Subcutaneous adipose tissue (tissue), 4 donors: ENCODE measurements around the gene HS2ST1. TPM values are rescaled to one million over a fixed set of nuclear protein-coding genes. Genes with fewer than 3 reads are reported as not detected.

Source experiments
- total RNA-seq, 4 donors: library from RNA; depleted of rRNA; stranded (reverse); fragments of >200 nt; gene quantifications; one replicate each; pipeline ENCODE4 v1.1.0, GENCODE V29; 2016
- TF ChIP-seq, protein P1 (sequence below): fragments of 450-650 bp; IDR thresholded peaks from one replicate; pipeline ENCODE4 v1.5.1; 2016; ENCODE audit warnings: low read depth, mild to moderate bottlenecking, control low read depth, antibody characterized with exemption, moderate library complexity

The HS2ST1 gene
- total RNA-seq, 4 donors from 2014 or later: 10.2 to 25.5 (median 15.7) TPM

DNA sequence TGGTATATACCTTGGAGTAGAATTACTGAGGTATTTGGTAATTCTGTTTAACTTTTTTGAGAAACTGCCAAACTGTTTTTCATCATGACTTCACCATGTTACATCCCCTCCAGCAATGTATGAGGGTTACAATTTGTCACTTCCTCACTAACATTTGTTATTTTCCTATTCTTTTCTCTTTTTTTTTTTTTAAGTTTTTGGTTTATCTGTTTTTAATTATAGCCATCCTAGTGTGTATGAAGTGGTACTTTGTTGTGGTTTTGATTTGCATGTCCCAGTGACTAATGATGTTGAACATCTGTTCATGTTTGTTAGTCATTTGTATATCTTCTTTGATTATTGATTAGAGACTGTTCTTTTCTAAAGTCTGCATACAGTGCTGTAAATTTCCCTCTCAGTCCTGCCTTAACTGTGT is 147.3 kb downstream of the HS2ST1 start:
- TF ChIP-seq, protein P1, sequence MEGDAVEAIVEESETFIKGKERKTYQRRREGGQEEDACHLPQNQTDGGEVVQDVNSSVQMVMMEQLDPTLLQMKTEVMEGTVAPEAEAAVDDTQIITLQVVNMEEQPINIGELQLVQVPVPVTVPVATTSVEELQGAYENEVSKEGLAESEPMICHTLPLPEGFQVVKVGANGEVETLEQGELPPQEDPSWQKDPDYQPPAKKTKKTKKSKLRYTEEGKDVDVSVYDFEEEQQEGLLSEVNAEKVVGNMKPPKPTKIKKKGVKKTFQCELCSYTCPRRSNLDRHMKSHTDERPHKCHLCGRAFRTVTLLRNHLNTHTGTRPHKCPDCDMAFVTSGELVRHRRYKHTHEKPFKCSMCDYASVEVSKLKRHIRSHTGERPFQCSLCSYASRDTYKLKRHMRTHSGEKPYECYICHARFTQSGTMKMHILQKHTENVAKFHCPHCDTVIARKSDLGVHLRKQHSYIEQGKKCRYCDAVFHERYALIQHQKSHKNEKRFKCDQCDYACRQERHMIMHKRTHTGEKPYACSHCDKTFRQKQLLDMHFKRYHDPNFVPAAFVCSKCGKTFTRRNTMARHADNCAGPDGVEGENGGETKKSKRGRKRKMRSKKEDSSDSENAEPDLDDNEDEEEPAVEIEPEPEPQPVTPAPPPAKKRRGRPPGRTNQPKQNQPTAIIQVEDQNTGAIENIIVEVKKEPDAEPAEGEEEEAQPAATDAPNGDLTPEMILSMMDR: no peak

DNA sequence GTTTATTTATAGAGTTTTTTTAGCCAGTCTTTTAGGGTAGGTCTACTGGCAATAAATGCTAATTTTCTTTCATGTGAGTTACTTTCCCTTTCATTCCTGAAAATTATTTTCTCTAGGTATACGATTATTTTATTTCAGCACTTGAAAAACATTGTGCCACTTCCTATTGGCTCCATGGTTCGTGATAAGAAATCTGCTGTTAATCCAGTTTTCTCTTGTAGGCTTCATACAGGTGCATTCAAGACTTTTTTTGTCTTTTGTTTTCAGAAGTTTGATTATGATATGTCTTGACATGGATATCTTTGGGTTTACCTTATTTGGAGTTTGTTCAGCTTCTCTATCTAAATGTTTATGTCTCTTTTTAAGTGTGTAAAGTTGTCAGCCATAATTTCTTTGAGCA is 148.3 kb downstream of the HS2ST1 start:
- TF ChIP-seq, protein P1: no peak

DNA sequence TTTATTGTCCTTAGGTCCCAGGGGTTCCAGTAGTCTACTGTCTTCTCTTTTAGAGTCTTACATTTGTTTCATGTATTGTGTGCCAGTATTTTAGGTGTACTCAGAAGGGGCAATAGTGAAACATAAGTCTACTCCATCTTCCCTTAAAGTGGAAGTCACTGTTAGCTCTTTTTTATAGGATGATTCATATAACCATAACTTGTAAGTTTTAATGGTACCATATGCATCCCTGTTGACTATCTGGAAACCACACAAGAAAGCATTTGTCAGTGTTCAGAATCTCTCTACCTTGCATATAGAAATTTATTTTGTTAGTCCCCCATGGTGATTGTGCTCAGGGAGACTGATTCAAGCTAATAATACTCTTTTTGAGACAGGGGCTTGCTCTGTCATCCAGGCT is 149.9 kb downstream of the HS2ST1 start:
- TF ChIP-seq, protein P1: no peak

DNA sequence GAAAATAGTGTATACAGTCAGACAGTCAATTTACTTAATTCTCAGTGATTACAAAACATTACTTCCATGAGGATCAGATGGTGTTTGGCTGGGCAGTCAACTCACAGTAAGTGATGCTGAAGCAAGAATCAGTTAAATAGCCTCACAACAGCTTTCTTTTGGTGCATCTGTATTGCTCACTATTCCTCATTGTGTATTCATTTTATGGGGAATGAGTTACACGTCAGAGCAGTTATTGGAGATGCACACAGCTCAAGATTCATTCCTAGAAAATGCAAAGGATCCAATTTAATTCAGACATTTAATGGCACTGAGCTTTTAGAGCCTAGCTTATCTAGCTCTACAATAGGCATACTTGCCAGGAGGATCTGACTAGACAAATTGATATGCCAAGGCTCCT is 150.6 kb downstream of the HS2ST1 start:
- TF ChIP-seq, protein P1: no peak

DNA sequence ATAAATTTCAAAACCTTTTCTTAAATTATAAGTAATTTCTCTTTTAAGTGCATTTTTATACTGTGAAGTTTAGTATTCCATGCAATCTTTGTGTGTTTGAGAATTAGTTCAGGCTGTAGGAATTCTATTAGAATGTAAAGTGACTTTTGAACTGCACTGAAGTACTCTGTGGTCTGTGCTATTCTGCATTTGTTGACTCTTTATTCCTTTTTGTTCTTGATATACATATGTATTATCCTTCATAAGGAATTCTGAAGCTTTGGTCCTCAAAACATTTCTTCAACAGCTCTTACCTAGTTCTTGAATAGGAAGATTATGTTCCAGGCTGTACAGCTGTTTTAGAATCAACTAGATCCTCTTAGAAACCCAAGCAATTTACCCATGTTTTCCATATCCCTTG is 158.0 kb downstream of the HS2ST1 start:
- TF ChIP-seq, protein P1: no peak

DNA sequence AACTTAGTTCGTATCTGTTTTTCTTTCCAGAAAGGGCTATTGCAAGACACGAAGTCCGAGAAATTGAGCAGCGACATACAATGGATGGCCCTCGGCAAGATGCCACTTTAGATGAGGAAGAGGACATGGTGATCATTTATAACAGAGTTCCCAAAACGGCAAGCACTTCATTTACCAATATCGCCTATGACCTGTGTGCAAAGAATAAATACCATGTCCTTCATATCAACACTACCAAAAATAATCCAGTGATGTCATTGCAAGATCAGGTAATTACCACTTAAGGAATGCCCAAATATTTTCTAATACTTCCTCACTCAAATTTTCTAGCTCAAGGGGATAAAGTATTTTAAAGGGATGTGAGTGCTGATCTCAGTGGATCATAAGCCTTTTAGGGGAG is 158.5 kb downstream of the HS2ST1 start:
- TF ChIP-seq, protein P1: no peak

DNA sequence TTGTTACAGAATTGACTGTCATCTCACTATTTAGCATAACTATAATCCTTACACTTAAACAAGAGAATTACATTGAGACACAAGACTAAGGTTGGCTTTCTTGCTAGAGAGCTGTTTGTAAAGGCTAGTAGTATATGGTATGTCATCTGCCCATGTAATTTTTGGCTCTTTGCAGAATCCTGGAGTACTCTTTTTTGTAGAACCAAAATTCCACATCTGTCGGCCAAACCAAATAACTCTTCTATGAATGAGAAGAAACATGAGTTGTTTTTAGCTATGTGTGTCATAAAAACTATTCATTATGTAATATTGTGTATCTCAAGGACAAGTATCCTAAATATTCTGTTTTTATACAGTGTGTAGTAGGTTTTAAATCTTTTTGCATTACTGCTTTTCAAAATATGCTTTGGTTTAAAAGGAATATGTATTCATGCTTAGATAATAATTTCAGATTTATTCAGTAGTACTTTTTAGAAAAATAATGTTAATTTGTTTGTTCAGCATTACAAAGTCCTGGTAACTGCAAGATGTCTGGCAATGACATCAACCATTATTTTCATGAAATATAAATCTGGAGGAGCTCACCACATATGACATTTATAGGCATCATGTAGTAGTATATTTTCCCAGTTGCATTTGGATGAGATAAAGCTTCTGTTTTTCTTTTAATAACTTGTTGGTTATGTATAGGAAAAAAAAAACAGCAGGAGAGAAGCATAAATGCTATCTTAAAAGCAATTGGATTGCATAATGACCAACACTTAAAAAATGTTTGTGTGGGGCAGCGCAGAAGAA is 159.8 kb downstream of the HS2ST1 start:
- TF ChIP-seq, protein P1: no peak
